ENCODE measurements around the gene CNPPD1.

- TF ChIP-seq POLR2AphosphoS5 (IDR thresholded peaks at IDR 0.05; ENCODE audit: low read depth, low read length) (no peak), TAF1 (IDR thresholded peaks at IDR 0.05; ENCODE audit: low read depth, low read length) (no peak), POLR2A (IDR thresholded peaks at IDR 0.05; ENCODE audit: low read depth, low read length) (no peak), PAX5 (IDR thresholded peaks at IDR 0.05; ENCODE audit: insufficient read depth, low read length, severe bottlenecking) (no peak), POU2F2 (IDR thresholded peaks at IDR 0.05; ENCODE audit: low read depth, low read length) (no peak), SPI1 (IDR thresholded peaks at IDR 0.05; ENCODE audit: low read depth, low read length) (no peak)
Measured at GRCh38 chr2:219165058-219165911, 11.4 kb downstream of the CNPPD1 start.

Data from GM12891 (cell line).